Transverse colon (tissue), 1 donor: ENCODE results near the gene SDK1.

Source experiments
- EP300 ChIP-seq: sonication (generic); formaldehyde crosslinking; IDR thresholded peaks from one replicate; pipeline ENCODE4 v1.6.1; 2017; ENCODE audit warnings: antibody characterized with exemption, low read depth
- POLR2A ChIP-seq: fragments of 450-650 bp; IDR thresholded peaks from one replicate; pipeline ENCODE4 v1.6.1; 2016; ENCODE audit warnings: antibody characterized with exemption, mild to moderate bottlenecking, moderate library complexity

DNA sequence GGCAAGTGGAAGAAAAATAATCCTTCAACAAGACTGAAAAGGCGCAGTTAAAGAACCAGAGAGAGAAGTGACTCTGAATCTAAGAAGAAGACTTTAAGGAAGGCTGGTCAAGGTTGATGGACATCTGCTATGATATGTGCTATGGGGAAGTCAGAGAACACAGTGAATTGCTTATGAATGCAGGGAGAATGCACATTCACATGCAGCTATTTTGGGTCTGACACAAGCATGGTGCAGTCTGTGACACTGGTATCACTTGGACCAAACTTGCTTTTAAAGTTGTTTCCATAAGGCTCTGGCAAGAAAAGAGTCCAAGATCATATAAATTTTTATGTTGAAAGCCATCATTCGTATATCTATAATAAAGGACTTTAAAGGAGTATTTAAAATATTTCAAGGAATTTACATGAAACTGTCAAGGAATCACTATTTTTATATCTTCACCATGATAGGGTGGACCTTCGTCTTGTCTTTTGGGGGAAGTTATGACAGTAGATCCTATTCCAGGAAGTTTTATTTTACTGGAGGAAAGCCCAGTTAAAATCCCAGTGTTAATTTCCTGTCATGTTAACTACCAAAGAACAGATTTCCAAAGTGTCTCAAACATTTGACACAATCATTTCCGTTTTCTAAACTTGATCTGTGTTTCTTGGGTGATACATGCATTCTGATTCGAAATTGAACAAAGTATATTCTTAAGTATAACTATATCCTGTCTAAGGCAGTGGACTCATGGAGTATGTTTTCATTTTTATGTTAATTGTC, 239.6 kb downstream of the SDK1 start:
- TF ChIP-seq POLR2A (no peak), EP300 (no peak)
